ENCODE data around the gene NGEF.

Gene NGEF

DNA sequence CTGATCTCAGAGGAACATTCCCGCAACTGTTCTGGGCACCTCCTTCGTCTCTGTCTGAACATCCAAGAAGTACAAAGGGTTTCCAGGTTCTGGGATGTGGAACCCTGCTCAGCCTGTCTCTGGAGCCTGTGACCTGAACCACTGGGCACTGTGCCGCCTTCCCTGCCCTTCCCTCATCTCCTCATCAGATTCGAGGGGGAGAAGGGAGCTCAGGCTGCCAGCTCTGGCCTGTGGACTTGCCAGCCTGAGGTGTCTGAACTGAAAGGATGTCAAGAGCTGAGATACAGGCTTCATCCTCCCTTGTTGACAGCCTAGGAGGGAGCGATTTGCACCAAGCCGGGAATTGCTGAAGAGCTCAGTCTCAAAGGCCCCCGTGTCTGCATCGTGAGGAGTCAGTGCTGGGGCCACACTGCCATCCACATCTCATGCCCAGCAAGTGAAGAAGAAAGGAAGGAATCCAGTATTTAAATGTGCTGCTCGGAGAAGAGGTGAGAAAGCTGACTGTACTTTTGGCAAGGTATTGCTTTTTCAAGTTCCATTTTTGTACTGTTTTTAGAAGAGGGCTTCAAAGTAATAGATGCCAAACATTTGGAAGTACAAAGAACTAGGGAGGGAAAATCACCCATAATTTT, 32.0 kb upstream of the NGEF start:
- no peak for DNase-seq

DNA sequence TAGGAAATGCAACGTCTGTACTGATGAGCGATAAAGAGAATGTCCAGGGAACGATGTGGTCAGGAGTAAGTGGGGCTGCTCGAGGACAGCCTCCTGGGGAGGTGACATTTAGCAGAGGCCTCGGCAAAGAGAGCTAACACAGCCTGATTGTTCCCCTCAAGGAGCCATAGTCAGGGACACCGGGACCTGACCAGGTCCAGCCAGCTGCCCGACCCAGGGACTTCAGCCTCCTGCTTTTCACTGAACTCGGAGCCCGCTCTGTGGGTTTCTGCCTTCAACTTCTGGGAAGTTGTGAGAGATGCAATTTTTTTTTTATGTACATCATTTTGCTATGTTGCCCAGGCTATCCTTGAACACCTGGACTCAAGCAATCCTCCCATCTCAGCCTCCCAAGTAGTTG, 29.5 kb upstream of the NGEF start:
- no peak for DNase-seq

DNA sequence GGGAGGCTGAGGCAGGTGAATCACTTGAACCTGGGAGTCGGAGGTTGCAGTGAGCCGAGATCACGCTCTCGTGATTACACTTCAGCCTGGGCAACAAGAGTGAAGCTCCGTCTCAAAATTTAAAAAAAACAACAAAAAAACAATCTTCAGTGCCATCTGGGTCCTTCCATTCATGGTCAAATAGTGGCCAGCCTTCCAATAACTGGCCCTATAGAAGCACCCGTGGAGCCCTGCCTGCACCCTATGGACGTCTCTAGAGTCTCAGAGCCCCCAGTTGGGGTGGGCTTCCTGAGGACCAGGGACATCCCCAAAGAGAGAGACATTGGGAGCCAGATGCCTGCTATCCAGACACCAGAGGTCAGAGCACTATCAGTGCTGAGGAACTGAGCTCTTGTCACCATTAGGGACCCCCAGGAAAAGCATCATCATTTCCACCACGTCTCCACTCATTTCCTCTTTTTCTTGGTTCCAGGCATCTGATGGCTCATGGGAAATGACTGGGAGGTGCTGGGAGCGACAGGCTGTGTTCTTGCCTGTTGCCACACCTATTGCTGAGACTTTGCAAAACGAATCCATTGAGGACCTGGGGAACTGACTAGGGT, 28.8 kb upstream of the NGEF start:
- no peak for DNase-seq

DNA sequence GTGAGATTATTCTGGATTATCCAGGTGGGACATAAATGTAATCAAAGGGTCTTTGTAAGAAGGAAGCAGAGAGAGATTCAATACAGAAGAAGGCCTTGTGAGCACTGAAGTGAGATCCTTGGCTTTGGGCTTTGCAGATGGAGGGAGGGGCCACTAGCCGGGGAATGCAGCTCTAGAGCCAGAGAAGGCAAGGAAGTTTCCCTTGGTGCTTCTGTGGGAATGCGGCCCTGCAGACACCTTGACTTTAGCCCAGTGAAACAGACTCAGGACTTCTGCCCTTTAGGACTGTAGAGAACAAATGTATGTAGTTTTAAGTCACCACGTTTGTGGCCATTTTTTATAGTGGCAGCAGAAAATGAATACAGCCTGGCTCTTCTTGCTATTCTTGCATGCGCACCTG, 27.5 kb upstream of the NGEF start:
- no peak for DNase-seq

GRCh38 chr2:233039846-233040530, 26.9 kb upstream of the NGEF start:
- DNase-seq, result no peak

GRCh38 chr2:233039212-233039845, 26.3 kb upstream of the NGEF start:
- no peak for DNase-seq

DNA sequence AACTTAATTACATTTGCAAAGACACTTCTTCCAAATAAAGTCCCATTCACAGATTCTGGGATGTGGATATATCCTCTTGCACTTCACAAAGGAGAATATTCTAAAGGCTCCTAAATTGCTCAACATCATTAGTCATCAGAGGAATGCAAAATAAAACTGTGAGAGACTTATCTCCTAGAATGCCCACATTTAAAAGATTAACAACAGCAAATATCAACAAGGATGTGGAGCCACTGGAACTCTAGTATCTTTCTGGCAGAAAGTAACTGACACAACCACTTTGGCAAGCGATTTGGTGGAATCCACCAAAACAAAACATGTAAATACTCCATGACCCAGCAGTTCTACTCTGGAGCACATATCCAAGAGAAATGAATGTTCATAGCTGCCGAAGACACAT, 24.0 kb upstream of the NGEF start:
- DNase-seq, result no peak

GRCh38 chr2:233036162-233036838, 23.2 kb upstream of the NGEF start:
- DNase-seq, result no peak

- DNase-seq, result no peak
Measured at GRCh38 chr2:233035426-233036161, 22.5 kb upstream of the NGEF start.

GRCh38 chr2:233034091-233034882, 21.2 kb upstream of the NGEF start:
- no peak for DNase-seq

DNA sequence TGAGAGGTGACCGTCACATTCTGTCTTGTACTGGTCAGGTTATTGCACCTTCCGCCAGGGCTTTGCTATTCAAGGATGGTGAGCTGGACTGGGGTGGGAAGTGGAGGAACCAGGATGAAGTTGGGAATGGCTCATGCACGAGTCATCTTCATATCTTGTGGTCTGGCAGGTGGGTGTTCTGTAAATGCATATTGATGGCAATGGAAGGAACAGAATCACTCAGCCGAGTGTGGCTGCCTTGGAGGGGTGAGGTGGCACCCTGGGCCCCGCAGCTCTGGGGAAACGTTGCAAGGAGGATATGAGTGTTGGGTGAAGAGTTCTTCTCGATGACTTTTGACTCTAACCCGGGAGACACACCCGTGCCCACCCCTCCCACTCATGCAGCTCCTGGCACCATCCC, 20.6 kb upstream of the NGEF start:
- no peak for DNase-seq

GRCh38 chr2:233032551-233033320, 19.7 kb upstream of the NGEF start, which contains the start of gene NEU2:
NEU2 (plus strand) TSS chr2:233032672; CDS start chr2:233032672, 0 bp downstream.
- DNase-seq, result no peak

- DNase-seq, result no peak
Measured at GRCh38 chr2:233031556-233032500, 18.8 kb upstream of the NGEF start.

DNA sequence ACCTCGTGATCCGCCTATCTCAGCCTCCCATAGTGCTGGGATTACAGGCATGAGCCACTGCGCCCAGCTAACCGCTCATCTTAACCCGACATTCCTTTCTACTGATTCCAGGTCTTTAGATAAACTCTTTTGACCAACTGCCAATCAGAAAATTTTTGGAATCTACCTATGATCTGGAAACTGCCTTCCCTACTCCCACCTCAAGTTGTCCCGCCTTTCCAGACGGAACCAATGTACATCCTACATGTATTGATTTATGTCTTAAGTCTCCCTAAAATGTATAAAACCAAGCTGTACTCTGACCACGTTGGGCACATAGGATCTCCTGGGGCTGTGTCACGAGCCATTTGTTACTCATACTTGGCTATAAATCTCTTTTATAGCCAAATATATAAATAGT, 16.3 kb upstream of the NGEF start:
- no peak for DNase-seq

DNA sequence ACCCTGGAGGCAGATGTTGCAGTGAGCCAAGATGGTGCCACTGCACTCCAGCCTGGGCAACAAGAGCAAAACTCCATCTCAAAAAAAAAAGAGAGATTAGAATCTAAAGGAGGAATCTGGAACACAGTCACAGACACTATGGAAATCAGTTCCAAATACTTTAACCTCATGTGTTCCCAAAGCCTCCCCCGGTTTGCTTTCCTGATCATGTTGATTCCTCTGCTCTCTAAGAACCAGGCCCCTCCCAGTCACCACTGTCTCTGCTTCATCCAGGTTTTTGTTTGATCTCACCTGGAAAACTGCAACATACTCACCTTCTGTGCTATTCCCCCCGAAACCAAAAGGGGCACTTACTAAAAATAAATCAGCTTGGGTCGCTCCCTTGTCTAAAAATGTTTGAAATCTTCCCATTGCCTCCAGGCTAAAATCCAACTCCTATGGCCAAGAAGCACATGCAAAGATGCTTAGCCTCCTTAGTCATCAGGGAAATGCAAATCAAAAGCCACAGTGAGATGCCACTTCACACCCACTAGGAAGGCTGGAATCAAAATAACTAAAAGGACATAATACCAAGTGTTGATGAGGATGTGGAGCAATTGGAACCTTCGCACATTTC, 13.2 kb upstream of the NGEF start:
- no peak for DNase-seq

GRCh38 chr2:233025706-233026105, 12.7 kb upstream of the NGEF start:
- DNase-seq, result no peak

DNA sequence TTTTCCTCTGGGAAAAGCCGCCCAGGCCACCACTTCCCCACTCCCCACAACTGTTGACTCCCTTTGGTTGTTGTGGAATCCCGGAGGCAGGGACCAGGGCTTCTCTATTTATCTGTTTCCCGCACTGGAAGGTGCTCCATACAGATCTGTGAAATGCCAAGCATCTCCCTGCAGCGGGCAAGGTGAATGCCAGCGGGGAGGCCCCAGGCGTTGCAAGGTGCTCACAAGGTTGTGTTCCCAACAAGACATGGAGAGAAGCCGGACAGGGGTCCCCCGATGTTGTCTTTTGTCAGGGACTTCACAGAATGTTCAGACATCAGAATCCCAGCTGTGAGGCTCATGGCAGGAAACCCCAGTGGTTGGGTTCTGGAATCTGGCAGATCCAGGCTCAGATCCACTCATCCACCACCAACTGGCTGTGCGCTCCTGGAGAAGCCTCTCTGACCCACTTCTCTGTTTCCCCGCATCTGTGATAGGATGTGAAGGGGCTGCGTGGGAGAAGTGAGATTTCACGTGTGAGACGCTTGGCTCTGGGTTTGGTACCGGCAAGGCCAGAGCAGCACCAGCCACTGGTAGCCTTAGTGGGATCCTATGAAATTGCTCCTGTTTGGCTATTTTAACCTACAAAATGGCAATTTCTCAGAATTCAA, 10.8 kb upstream of the NGEF start:
- DNase-seq, result no peak

DNA sequence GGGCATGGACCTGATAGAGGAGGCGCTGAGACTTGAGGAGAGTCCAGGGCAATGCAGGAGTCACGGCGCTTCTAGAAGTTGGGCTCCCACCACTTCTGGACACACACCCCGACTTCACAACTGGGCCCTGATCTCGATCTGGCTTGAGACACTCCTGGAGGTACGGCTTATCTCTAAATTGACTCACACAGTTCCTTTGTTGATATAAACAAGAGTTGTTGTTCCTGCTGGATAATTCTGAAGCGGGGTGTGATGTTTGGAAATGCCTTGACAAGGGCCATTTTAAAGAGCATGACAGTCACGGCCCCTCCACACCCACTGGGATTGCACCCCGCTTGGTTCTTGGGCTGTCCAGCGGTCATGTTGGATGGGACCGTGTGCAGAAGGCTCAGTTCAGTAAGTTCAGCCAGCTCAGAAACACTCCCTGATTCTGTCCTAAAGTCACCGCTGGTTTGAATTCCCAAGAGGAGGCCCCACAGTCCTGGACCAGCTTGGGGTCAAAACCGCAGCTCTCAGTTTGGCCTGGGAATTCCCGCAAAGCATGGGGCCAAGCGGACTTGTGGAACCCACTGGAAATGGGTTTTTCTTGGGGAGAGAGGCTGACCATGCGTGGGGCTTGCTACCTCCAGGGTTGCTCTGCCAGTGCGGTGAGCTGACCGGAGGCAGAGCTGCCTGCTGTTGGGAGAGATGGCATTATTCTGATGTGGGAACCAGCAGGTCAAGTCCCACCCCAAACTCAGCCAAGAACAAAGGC, 10.1 kb upstream of the NGEF start:
- no peak for DNase-seq

All from T1000 (cell line).